ENCODE data around the gene MAGI1. TPM values are rescaled to one million over a fixed set of nuclear protein-coding genes. Genes with fewer than 3 reads are reported as not detected.
A peak's percentile ranks its signal among the peaks of the same experiment; 100 is the strongest.

MAGI1 gene
- total and polyA plus RNA-seq, 2 experiments from 2014 or later: 33.9 to 87.0 TPM

- Histone ChIP-seq H3K4me1 (ENCODE audit: low read depth) (peaks cover 30% of the 10 kb centered on the region), H3K27me3 (no peaks in the 10 kb centered on the region), H3K9me3 (ENCODE audit: low read depth) (no peaks in the 10 kb centered on the region), H3K27ac (no peak overlapping the region), H3K36me3 (no peaks in the 10 kb centered on the region), H3K4me3 (no peak overlapping the region)
- no peak for DNase-seq (ENCODE audit: low read depth in 1 of 2, low spot score in 1 of 2)
- no peak for TF ChIP-seq CTCF (IDR thresholded peaks at IDR 0.05; ENCODE audit: low read depth, low read length)
These were observed 549.5 kb downstream of the MAGI1 start for GRCh38 chr3:65489253-65489652.

- Histone ChIP-seq H3K4me1 (ENCODE audit: low read depth) (peaks cover 44% of the 10 kb centered on the region), H3K9me3 (ENCODE audit: low read depth) (no peaks in the 10 kb centered on the region), H3K27ac (no peak overlapping the region), H3K36me3 (no peaks in the 10 kb centered on the region), H3K4me3 (no peak overlapping the region), H3K27me3 (no peaks in the 10 kb centered on the region)
- no peak for TF ChIP-seq CTCF (IDR thresholded peaks at IDR 0.05; ENCODE audit: low read depth, low read length)
- peak in 1 of 2 donors; percentile 8 for DNase-seq (ENCODE audit: low read depth in 1 of 2, low spot score in 1 of 2)
These were observed 552.8 kb downstream of the MAGI1 start for GRCh38 chr3:65485826-65486469.

GRCh38 chr3:65484964-65485363, 553.8 kb downstream of the MAGI1 start:
- Histone ChIP-seq H3K27ac (no peak overlapping the region), H3K9me3 (ENCODE audit: low read depth) (no peaks in the 10 kb centered on the region), H3K4me1 (ENCODE audit: low read depth) (peaks cover 44% of the 10 kb centered on the region), H3K36me3 (no peaks in the 10 kb centered on the region), H3K4me3 (no peak overlapping the region), H3K27me3 (no peaks in the 10 kb centered on the region)
- no peak for DNase-seq (ENCODE audit: low read depth in 1 of 2, low spot score in 1 of 2)
- no peak for TF ChIP-seq CTCF (IDR thresholded peaks at IDR 0.05; ENCODE audit: low read depth, low read length)

GRCh38 chr3:65483480-65483879, 555.2 kb downstream of the MAGI1 start:
- Histone ChIP-seq H3K36me3 (no peaks in the 10 kb centered on the region), H3K4me3 (no peak overlapping the region), H3K4me1 (ENCODE audit: low read depth) (peaks cover 44% of the 10 kb centered on the region), H3K9me3 (ENCODE audit: low read depth) (no peaks in the 10 kb centered on the region), H3K27me3 (no peaks in the 10 kb centered on the region), H3K27ac (peak overlapping the region; percentile 74)
- TF ChIP-seq CTCF (IDR thresholded peaks at IDR 0.05; ENCODE audit: low read depth, low read length): no peak
- DNase-seq (ENCODE audit: low read depth in 1 of 2, low spot score in 1 of 2): peak; percentile 70 to 82

- Histone ChIP-seq H3K27ac (peak overlapping the region; percentile 74), H3K9me3 (ENCODE audit: low read depth) (no peaks in the 10 kb centered on the region), H3K27me3 (no peaks in the 10 kb centered on the region), H3K4me3 (no peak overlapping the region), H3K36me3 (no peaks in the 10 kb centered on the region), H3K4me1 (ENCODE audit: low read depth) (peaks cover 44% of the 10 kb centered on the region)
- DNase-seq (ENCODE audit: low read depth in 1 of 2, low spot score in 1 of 2): no peak
- TF ChIP-seq CTCF (IDR thresholded peaks at IDR 0.05; ENCODE audit: low read depth, low read length): no peak
These were observed 555.7 kb downstream of the MAGI1 start for GRCh38 chr3:65483011-65483410.
